Neural cell (in vitro differentiated cells): ENCODE results near the gene OGFOD2. TPM values are rescaled to one million over a fixed set of nuclear protein-coding genes. Genes with fewer than 3 reads are reported as not detected.

ENCODE experiments used
- H2AFZ ChIP-seq: fragments of 200-600, 300-800 bp; sonication (generic), shearing (Covaris generic); 2 replicates; pipeline ENCODE4 v1.6.0; 2014; ENCODE audit warnings: low read depth, mild to moderate bottlenecking, antibody characterized with exemption, low read length, moderate library complexity
- H3F3A ChIP-seq: fragments of 200-600 bp; shearing (Covaris generic); 2 replicates; pipeline ENCODE4 v1.6.1; 2016; ENCODE audit warnings: mild to moderate bottlenecking, moderate library complexity, mixed read lengths, antibody characterized with exemption, low read length; ENCODE audit not compliant: insufficient read depth, poor library complexity, severe bottlenecking
- H3K27ac ChIP-seq: fragments of 200-600, 300-800 bp; sonication (generic), shearing (Covaris generic); 2 replicates; pipeline ENCODE4 v1.5.1; 2014; ENCODE audit warnings: mild to moderate bottlenecking, low read length, moderate library complexity
- H3K27me3 ChIP-seq: fragments of 300-800, 200-600 bp; sonication (generic), shearing (Covaris generic); 2 replicates; pipeline ENCODE4 v1.6.0; 2014; ENCODE audit warnings: mild to moderate bottlenecking, low read depth, low read length, moderate library complexity; ENCODE audit not compliant: insufficient read depth
- H3K36me3 ChIP-seq: fragments of 300-800, 200-600 bp; sonication (generic), shearing (Covaris generic); 2 replicates; pipeline ENCODE4 v1.5.1; 2014; ENCODE audit warnings: mild to moderate bottlenecking, antibody characterized with exemption, low read length, moderate library complexity; ENCODE audit not compliant: insufficient read depth
- H3K4me2 ChIP-seq: fragments of 300-800, 200-600 bp; sonication (generic), shearing (Covaris generic); 2 replicates; pipeline ENCODE4 v1.6.0; 2014; ENCODE audit warnings: mild to moderate bottlenecking, low read length
- H3K4me3 ChIP-seq: fragments of 300-800, 200-600 bp; sonication (generic), shearing (Covaris generic); 2 replicates; pipeline ENCODE4 v1.5.1; 2014; ENCODE audit warnings: mild to moderate bottlenecking, low read length, moderate library complexity
- H3K79me2 ChIP-seq: fragments of 200-600 bp; shearing (Covaris generic); replicated peaks from 2 replicates; pipeline ENCODE4 v1.6.0; 2014; ENCODE audit warnings: mild to moderate bottlenecking, low read length, moderate library complexity; ENCODE audit not compliant: insufficient read depth
- H3K9ac ChIP-seq: fragments of 300-800, 200-600 bp; sonication (generic), shearing (Covaris generic); 2 replicates; pipeline ENCODE4 v1.6.1; 2016; ENCODE audit warnings: mild to moderate bottlenecking, low read length, mixed read lengths
- H3K9me2 ChIP-seq: fragments of 200-600 bp; shearing (Covaris generic); 2 replicates; pipeline ENCODE4 v1.6.1; 2016; ENCODE audit warnings: mild to moderate bottlenecking, low read length, mixed read lengths; ENCODE audit not compliant: insufficient read depth
- H3K9me3 ChIP-seq: fragments of 200-600, 300-800 bp; sonication (generic), shearing (Covaris generic); 2 replicates; pipeline ENCODE4 v1.6.1; 2016; ENCODE audit warnings: mild to moderate bottlenecking, mixed run types, low read length, moderate library complexity, mixed read lengths
- H4K20me1 ChIP-seq: fragments of 200-600 bp; shearing (Covaris generic); 2 replicates; pipeline ENCODE4 v1.6.1; 2016; ENCODE audit warnings: mild to moderate bottlenecking, mixed run types; ENCODE audit not compliant: insufficient read depth
- CTCF ChIP-seq: fragments of 450-650 bp; IDR thresholded peaks from 2 replicates; pipeline ENCODE4 v1.5.1; 2014; ENCODE audit warnings: antibody characterized with exemption, mild to moderate bottlenecking, moderate library complexity; ENCODE audit not compliant: poor library complexity, severe bottlenecking
- EP300 ChIP-seq: fragments of 450-650 bp; conservative IDR thresholded peaks from 2 replicates; pipeline ENCODE4 v1.6.1; 2014; ENCODE audit warnings: antibody characterized with exemption, mild to moderate bottlenecking, moderate library complexity; ENCODE audit not compliant: poor library complexity, severe bottlenecking
- EZH2 ChIP-seq: fragments of 200-600, 300-800 bp; shearing (Covaris generic), sonication (generic); IDR thresholded peaks from 2 replicates; pipeline ENCODE4 v1.6.1; 2014; ENCODE audit warnings: antibody characterized with exemption, low read length, borderline replicate concordance, mild to moderate bottlenecking; ENCODE audit not compliant: insufficient read depth, poor library complexity, severe bottlenecking
- MXI1 ChIP-seq: fragments of 450-650 bp; conservative IDR thresholded peaks from 2 replicates; pipeline ENCODE4 v1.6.1; 2014; ENCODE audit warnings: antibody characterized with exemption, mild to moderate bottlenecking; ENCODE audit not compliant: poor library complexity, severe bottlenecking
- POLR2AphosphoS5 ChIP-seq: IDR thresholded peaks from 2 replicates; pipeline ENCODE4 v1.6.1; 2012
- RAD21 ChIP-seq: fragments of 450-650 bp; conservative IDR thresholded peaks from 2 replicates; pipeline ENCODE4 v1.6.1; 2014; ENCODE audit warnings: antibody characterized with exemption, mild to moderate bottlenecking, moderate library complexity
- REST ChIP-seq: IDR thresholded peaks from 2 replicates; pipeline ENCODE4 v1.6.1; 2012; ENCODE audit warnings: borderline replicate concordance
- SMC3 ChIP-seq: fragments of 450-650 bp; conservative IDR thresholded peaks from 2 replicates; pipeline ENCODE4 v1.6.1; 2014; ENCODE audit warnings: antibody characterized with exemption, mild to moderate bottlenecking, moderate library complexity; ENCODE audit not compliant: poor library complexity
- TAF1 ChIP-seq: IDR thresholded peaks from 2 replicates; pipeline ENCODE4 v1.6.1; 2012; ENCODE audit warnings: low read depth
- polyA plus RNA-seq: library from polyadenylated mRNA; depleted of rRNA; stranded (reverse); fragments of >200 nt; gene quantifications from 2 replicates; pipeline ENCODE4 v1.2.3, GENCODE V29; 2014

Gene OGFOD2
- polyA plus RNA-seq, 1 donor from 2014 or later, result 27.8 TPM

GRCh38 chr12:122947352-122947792, 27.7 kb upstream of the OGFOD2 start:
- no peaks in the 10 kb centered on the region for H3K27me3 ChIP-seq
- no peak for TF ChIP-seq REST
- TF ChIP-seq CTCF, result no peak
- TF ChIP-seq RAD21, result no peak
- no peak for TF ChIP-seq EP300
- no peak for TF ChIP-seq TAF1
- no peak for TF ChIP-seq SMC3
- TF ChIP-seq POLR2AphosphoS5, result no peak
- no peak for TF ChIP-seq EZH2
- TF ChIP-seq MXI1, result no peak
- H3K36me3 ChIP-seq, result no peaks in the 10 kb centered on the region
- H3K27ac ChIP-seq, result no peak overlapping the region
- no peaks in the 10 kb centered on the region for H3K9me2 ChIP-seq
- no peak overlapping the region for H3K4me2 ChIP-seq
- H3F3A ChIP-seq, result no peaks in the 10 kb centered on the region
- H3K79me2 ChIP-seq, result no peaks in the 10 kb centered on the region
- no peak overlapping the region for H3K9ac ChIP-seq
- H3K9me3 ChIP-seq, result no peaks in the 10 kb centered on the region
- no peaks in the 10 kb centered on the region for H4K20me1 ChIP-seq
- H3K4me3 ChIP-seq, result no peak overlapping the region
- no peak overlapping the region for H2AFZ ChIP-seq

- TF ChIP-seq POLR2AphosphoS5 (no peak), TAF1 (no peak), EZH2 (no peak), REST (no peak), SMC3 (no peak), CTCF (no peak), MXI1 (no peak), RAD21 (no peak), EP300 (no peak)
- Histone ChIP-seq H3K4me2 (no peak overlapping the region), H3K4me3 (no peak overlapping the region), H4K20me1 (no peaks in the 10 kb centered on the region), H2AFZ (no peak overlapping the region), H3K9ac (no peak overlapping the region), H3K36me3 (no peaks in the 10 kb centered on the region), H3F3A (no peaks in the 10 kb centered on the region), H3K79me2 (no peaks in the 10 kb centered on the region), H3K27me3 (no peaks in the 10 kb centered on the region), H3K9me2 (no peaks in the 10 kb centered on the region), H3K27ac (no peak overlapping the region), H3K9me3 (no peaks in the 10 kb centered on the region)
Observed at GRCh38 chr12:122948605-122949004, 26.4 kb upstream of the OGFOD2 start.
